Activated CD4-positive, alpha-beta T cell treated with anti-CD3 and anti-CD28 coated beads for 24 hours (primary cell): ENCODE data around the gene STRIP1.

Experiments used
- DNase-seq, 2 donors: peaks; one replicate each; pipeline ENCODE4 v3.0.0-alpha.2; 2020; ENCODE audit warnings: low read depth in 2 of 2

STRIP1 gene, protein sequence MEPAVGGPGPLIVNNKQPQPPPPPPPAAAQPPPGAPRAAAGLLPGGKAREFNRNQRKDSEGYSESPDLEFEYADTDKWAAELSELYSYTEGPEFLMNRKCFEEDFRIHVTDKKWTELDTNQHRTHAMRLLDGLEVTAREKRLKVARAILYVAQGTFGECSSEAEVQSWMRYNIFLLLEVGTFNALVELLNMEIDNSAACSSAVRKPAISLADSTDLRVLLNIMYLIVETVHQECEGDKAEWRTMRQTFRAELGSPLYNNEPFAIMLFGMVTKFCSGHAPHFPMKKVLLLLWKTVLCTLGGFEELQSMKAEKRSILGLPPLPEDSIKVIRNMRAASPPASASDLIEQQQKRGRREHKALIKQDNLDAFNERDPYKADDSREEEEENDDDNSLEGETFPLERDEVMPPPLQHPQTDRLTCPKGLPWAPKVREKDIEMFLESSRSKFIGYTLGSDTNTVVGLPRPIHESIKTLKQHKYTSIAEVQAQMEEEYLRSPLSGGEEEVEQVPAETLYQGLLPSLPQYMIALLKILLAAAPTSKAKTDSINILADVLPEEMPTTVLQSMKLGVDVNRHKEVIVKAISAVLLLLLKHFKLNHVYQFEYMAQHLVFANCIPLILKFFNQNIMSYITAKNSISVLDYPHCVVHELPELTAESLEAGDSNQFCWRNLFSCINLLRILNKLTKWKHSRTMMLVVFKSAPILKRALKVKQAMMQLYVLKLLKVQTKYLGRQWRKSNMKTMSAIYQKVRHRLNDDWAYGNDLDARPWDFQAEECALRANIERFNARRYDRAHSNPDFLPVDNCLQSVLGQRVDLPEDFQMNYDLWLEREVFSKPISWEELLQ

DNA sequence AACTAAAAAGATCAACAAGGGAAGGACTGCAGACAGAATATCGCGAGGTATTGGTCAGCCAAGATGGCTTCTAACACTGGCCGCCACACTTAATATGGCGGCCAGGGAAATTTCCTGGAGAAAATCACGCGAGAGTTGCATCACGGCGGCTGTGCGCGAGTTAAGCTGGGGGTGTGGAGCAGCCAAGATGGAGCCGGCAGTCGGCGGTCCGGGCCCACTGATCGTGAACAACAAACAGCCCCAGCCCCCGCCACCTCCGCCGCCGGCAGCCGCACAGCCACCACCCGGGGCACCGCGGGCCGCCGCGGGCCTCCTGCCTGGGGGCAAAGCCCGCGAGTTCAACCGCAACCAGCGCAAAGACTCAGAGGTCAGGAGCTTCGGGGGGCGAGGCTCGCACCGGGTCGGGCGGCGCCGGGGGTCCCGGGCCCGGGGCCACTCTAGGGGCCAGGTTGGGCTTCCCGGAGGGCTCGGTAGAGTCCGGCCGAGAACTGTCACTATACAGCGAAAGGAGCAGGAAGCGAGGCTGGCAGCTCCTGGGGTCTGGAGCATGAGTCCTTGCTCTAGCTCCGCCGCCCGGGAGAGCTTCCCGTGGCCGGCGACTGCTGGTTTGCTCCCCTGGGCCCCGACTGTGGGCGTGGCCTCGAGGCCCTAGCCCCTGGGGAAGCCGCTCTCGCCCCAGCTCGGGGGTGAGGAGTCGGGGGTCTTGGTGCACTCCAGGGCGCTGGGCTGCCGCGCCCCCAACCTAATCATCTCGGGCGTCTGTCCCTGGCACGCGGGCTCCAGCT, at the start of gene STRIP1:
Gene STRIP1 (plus strand): TSS at position 174 of the 785 bp plus-strand sequence. CDS start 14 bp downstream, at position 188.
- peak; percentile 79 to 84 for DNase-seq

DNA sequence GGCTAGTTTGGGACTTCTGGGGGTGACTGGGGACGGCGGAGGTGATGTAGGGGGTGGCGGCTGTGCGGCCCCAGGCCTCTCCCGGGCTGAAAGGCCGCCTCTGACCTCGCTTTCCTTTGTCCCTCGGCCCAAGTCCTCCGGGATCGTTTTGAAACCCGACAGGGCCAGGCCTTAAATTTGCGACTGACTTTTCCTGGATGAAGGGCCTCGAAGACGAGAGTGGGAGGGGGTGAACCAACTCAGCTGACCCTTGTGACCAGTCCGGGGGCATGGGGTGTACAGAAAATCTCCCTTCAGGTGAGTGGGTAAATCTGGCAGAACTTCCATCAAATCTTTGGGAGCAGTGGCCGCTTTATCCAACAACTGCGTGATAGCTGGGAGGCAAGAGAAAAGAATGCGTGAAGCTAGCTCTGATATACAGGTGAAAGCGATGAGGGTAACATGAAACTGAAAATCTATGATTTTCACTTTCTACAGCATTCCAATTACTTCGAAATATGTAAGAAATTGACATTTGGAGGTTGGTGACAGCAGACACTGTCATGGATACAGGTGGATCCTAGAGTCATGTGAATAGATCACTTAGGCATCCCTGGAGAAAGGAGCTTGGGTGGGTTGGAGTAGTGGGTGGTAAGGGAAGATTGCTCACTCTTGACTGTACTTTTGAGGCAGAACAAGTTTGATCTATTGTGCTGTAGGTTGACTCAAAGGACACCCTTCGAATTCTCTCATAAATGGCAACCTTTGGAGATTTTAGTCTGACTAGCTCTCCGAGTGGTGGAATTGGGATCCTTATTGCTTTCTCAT, 49.0 kb upstream of the STRIP1 start:
- no peak for DNase-seq

DNA sequence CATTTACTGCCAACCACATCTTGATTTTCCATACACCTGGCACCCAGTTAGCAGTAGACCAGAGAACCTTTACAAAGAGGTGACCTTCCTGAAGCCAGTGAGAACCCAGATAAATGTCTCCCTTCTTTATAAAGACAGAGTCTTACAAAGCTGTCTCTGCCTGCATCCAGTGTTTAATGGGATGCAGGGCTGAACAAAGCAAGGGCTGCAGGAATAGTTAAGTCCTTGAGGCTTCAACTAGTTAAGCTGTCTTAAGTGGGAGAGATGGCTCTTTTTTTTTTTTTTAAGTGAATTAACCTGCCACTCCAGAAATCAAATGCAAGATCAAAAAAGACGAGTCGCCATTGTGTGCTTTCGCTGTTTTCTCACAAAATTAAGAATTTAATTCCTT, 48.4 kb upstream of the STRIP1 start:
- no peak for DNase-seq

DNA sequence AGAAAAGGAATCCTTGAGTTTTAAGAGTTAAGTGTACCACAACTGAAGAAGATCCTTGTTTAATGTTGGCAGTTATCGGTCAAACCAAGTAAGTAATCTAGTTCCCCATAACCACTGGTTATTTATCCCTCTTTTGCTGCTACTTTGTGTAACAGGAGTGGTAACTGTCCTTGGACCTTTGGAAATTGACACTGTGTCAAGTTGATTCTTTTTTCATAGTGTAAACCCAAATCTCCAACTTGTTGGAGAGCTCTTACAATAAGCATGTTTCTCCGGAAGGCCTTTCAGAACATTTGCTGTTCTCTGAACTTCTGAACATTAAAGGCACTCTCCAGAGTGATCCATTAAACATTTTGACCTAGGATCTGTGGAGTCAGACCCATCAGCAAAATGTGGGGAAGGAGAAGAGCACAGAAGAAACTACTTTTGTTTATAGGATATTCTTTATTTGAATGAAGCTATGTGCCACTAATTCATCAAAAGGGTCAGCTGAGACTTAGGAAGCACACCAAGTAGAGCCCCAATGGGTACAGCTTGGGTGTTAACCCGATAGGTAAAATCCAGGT, 46.0 kb upstream of the STRIP1 start:
- no peak for DNase-seq

DNA sequence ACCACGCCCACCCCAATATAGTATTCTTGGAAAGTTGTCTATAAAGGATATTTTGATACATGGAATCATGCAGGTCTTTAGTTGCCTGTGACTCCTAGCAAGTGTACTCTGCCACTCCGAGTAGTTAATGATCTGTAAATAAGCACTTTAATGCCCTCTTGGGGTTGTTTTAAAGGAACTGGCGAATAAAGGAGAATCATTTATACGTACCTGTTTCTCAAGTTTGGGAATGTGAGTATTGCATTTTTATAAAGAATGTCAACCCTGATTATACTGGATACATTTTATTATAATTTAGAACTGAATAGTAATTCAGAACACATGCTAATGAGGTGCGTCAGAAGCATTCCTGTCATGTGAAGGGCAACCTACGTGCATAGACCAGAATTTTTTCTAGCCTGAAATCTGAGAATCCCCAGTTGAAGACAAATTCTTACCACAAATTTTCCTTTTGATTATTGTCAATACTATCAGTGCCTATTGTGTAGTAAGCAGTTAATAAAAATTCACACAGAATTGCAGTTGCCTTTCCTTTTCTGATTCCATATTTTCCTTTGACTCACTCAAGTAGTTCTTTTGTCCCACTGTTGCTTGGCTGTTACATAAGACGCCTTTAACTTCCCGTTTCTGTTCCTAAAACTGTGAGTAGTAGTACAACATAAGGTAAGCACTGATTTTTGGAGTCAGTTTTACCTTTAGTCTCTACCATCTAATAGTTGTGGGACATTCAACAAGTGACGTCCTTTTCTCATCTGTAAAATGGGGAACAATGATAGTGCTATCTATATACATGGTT, 44.7 kb upstream of the STRIP1 start:
- no peak for DNase-seq

DNA sequence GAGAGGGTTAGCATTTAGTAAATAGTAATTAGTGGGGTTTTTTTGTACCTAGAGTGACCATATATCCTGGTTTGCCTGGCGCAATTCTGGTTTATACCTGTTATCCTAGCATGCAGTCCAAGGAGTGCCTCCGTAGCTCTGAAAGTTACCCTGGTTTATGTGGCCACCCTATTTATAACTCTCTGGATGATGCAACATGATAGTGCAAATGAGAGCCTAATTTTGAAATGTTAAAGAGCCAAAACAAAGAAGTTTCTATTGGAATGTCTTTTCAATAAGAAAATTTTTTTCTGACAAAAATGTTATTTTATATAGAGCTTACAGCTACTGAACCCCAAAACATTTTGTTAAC, 44.1 kb upstream of the STRIP1 start:
- DNase-seq: no peak

DNA sequence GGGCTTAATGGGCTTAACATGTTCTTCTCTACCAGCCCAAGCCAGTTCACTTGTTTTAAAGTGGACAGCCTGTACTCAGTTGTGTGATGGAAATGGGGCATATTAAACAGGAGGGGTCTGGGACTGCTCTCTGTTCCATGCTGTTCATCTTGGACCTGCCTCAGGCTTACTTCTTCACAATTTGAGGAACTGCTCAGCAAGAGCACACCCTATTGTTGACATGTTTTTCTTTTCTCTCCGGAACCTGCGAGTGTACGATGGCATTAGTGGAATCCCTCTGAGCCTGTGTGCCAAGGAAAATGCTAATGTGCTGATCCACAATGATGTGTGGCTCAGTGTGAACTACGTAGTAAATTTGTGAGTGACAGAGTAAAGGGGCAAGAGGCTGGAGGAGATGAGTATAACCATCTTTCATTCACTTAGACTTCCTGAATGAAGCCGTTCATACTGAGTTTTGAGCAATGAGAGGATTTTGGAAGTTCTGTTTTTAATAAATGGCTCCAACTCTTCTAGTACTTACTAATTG, 43.0 kb upstream of the STRIP1 start:
- no peak for DNase-seq

DNA sequence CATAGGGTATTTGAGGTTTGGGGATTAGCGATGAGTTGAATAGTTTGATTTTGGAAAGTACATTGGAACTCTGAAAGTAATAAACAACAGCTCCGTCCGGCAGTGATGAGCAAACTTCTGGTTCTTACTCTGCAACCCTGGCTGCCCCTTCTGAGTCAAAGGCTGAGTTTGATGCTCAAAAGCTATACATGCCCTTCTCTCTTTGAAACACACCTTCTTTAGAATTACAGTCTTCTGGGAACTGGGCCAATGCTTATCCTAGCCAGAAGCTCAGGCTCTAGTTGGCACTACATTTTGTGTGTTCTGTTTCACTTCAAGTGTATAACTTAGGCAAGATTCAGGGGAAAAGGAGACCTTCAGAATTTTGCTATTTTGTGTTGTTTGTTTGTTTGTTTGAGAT, 40.5 kb upstream of the STRIP1 start:
- no peak for DNase-seq

DNA sequence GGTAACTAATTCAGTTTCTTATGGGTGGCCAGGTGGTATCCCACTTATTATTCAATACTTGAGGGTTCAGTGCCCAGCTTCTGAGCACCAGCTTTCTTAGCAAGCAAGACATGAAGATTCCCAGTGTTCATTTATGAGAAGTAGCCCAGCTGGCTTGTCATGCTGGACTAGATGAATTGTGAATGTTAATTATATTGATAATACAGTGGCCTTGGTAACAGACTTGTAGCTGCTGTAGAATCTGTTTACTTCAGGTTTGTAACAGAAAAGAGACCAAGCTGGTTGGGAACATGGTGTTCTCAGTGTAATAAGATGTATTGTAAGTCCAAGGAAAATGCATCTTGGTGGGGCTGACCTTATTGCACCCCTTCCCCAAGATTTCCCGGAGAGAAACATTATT, 39.8 kb upstream of the STRIP1 start:
- no peak for DNase-seq

DNA sequence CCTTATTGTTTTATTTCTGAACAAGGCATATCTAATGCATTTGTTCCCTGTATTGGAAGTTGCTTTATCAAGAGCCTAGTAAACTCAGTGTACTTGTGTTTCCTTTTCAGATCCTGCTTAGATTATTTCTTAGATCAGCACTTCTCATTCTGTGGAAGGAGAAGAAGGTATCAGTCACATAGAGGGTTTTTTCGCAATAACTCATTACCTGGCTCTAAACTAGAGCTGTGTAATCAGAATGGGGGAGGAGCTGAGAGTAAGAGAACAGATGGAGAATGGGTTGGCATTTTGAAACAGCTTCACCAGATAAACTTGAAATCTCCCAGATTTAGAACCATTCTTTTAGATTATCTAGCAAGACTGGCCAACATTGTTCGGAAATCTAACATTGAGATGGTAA, 38.9 kb upstream of the STRIP1 start:
- DNase-seq: no peak

DNA sequence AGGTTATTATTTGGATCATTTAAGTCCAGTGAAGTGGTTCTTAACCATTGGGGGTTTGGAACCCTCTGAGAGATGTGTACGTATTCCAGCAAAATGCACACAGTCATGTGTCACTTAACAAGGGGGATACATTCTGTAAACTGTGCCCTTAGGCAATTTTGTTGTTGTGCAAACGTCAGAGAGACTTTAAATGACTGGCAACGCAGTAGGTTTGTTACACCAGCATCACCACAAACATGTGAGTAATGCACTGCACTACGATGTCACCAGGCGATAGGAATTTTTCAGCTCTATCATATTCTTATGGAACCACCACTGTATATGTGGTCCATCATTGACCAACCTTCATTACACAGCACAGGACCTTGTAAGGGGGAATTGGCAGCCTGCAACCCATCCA, 37.9 kb upstream of the STRIP1 start:
- DNase-seq: no peak

DNA sequence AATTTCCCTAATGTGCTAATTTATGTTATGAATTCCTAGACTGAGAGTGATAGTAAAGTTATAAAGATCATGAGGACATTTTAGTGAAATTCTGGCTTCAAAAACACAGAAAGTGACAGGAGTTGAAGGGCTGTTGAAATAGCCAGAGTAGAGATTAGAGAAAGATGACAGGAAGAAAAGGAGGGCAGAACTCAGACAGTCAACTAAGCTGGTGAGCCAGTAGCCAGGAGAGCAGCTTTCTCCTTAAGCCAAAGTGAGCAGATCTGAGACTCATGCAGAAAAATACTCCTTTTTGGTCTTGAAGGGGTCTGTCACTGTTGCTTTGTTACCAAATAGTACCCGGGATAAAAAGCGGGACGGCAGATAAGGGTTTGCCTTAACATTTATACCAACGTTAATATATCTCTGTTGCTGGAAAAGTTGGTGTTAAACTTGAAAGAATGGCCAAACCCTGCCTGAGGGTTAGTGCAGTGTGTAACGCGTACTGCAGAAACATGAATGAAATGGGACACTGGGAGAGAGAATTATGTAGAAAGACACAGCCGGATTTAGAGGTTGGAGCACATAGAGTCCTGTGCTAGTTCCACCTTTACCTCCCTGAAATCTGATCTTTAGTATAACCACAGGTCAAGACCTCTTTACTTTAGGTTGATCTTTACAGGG, 37.1 kb upstream of the STRIP1 start:
- DNase-seq: no peak

DNA sequence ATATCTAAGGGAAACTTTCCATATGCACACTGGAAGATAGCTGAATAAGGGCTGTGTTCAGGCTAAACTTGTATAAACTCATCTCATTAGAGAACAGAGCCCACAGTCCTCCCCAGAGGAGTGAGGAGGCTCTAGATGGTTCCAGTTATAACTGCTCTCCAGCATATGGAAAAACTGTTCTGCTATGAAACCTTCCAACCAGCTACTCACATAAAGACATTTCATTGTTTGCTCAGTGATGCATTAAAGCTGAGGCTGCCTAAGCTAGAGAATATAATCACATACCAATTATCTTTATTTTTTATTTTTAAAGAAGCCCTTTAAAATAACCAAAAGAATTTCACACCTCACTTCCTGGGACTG, 36.6 kb upstream of the STRIP1 start:
- no peak for DNase-seq

DNA sequence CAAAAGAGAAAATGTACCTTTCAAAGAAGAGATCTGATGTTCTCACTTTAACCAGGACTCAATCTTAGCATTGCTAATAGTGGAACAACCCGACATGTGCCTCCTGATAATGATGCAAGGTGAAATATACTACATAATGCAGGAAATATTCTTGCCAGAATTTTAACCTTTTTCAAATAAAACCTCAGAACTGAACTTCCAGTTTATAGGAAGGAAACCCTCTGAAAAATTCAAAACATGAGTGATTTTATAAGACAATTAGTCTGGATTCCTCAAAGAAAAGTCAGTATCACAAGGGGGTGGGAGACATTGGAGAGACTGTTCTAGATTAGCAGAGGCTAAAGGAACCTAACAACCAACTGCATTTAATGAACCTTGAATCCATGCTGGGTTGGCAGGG, 31.7 kb upstream of the STRIP1 start:
- DNase-seq: no peak

DNA sequence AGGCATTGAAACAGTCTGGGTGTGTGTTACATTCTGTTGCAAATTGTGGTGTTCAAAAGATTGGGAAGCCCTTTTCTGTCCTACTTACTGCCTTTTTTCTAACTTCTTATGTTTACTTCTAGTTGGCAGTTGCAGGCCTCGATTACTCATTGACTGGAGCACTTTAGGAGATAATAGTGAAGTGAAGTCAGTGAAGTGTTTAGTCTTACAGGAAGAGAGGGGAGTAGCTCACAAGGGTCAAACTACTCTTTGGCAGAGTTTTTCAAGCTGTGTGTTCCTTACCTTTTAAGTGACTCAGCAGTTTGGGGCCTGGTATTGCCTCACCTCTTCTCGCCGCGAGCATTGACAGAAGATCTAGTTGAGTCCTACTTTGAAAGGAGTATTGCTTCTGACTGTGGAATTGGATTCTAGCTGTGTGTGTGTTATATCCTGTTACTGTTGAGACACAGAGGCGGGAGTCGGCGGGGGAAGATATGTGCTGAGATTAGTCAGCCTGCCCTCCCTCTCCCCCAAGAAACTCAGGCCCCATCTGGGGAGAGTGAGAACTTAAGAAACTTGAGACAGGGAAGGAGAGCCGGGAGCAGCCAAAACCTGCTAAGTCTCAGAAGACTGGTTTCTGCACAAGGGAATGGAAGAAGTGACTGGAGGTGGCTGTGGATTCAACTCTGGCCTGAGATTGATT, 30.5 kb upstream of the STRIP1 start:
- DNase-seq: peak; percentile 22 to 35

DNA sequence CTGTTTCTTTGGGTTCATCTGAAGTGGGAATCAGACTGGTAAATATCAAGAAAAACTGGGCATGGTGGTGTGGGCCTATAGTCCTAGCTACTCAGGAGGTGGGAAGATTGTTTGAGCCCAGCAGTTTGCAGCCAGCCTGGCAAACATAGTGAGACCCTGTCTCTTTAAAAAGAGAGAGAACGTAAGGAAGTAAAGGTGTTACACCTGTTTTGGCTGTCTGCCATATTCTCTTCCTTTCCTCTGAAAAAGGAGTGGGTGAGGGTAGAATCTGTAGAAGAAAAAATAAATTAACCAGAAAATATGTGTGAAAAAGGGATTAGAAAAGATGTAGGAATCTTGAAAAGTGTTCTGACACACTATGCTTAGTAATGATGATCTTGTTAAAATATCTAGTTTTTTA, 29.8 kb upstream of the STRIP1 start:
- DNase-seq: no peak

DNA sequence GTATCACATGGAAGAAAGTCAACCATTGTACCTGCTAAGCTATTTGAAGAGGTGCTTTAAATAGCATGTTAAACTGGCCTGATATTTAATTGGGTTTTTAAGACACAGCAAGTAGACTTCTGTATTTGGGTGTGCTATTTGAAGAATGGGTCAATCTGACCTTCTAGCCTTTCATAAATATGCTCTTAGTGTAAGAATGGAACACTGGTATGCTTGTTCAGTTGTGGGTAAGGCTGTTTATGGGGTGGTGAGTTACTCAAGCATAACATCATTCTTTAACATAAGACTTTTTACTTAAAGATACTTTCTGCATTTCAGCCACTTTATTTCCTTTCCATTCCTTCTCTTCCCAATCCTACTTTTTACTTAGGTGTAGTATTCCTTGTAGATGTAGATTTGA, 28.5 kb upstream of the STRIP1 start:
- no peak for DNase-seq

DNA sequence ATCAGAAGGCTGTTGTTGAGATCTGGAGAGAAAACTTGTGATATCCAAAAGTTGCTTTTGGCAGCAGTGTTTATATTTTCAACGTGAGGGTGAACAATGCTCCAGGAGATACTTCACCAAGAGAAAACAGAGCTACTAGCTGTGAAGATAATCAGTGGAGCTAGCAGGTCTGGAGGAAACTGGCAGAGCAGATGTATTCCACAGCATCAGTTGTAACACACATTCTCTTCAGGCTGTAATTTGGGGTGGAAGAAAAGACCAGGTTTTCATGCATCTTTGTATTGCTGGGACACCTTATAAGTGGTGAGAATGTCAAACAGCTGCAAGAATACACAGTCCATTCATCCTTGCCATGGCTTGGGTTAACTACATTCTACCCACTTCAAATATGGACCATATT, 27.9 kb upstream of the STRIP1 start:
- DNase-seq: no peak
